K562 (cell line): Measurements from ENCODE around the gene ZBTB20. TPM values are rescaled to one million over a fixed set of nuclear protein-coding genes. Genes with fewer than 3 reads are reported as not detected.
A peak's percentile ranks its signal among the peaks of the same experiment; 100 is the strongest.
"Not testable (repeated sequence)": the region's sequence is repeated elsewhere in the genome, so short reads cannot be mapped to it uniquely, and the experiment has no call there.

ENCODE experiments used
- ATAC-seq: fragments of 200-7000 bp; cut with Tn5 transposase; 3 replicates; pipeline ENCODE4 v1.9.1; 2020; ENCODE audit warnings: moderate library complexity
- BruUV-seq: library from RNA; stranded (reverse); fragments of 400-500 nt; replicated peaks from 2 replicates; lab custom pipeline; 2021; lab: Mats Ljungman, UMichigan
- CTCF ChIA-PET: fragments of 300-600 bp; formaldehyde crosslinking; extraction: SDS; loops from one replicate; lab custom pipeline; 2021; ENCODE audit warnings: low intra/inter-chr PET ratio; lab: Yijun Ruan, JAX
- POLR2A ChIA-PET: fragments of 300-600, 350-650 bp; sonication (Branson Sonifier 250); formaldehyde crosslinking; extraction: SDS; loops from one replicate; lab custom pipeline; 2021; ENCODE audit warnings: antibody characterized with exemption, inconsistent platforms; lab: Yijun Ruan, JAX
- DNase-seq, 4 experiments: peaks; one replicate each; pipeline versions ENCODE4 v3.0.0 to v3.0.0-alpha.2; 2011 to 2018; ENCODE audit warnings: low spot score in 3 of 4, mixed read lengths in 3 of 4; ENCODE audit errors: extremely low read depth in 1 of 4
- FAIRE-seq: peaks from 2 replicates; lab custom pipeline; 2011; peaks lifted over from hg19 to GRCh38; lab: Jason Lieb, UNC
- H2AFZ ChIP-seq: 2 replicates; pipeline ENCODE4 v1.6.0; 2011; ENCODE audit warnings: low read depth, low read length, control low read depth, inconsistent platforms
- H3K27ac ChIP-seq: fragments of 200-600 bp; 3 replicates; pipeline ENCODE4 v1.8.0; 2011; ENCODE audit warnings: low read depth, mild to moderate bottlenecking, control low read depth, inconsistent platforms, low read length, moderate library complexity, mixed read lengths; ENCODE audit errors: extremely low read depth
- H3K27me3 ChIP-seq, 2 experiments: fragments of 300-600 bp in 1 of 2; 2 replicates in 1 of 2; 3 replicates in 1 of 2; pipeline versions ENCODE4 v1.6.0 to v1.8.0; 2011; ENCODE audit warnings: inconsistent platforms in 2 of 2, low read length in 2 of 2, mild to moderate bottlenecking in 1 of 2, mixed read lengths in 1 of 2, moderate library complexity in 1 of 2; ENCODE audit not compliant: control insufficient read depth in 2 of 2, insufficient read depth in 2 of 2
- H3K36me3 ChIP-seq: fragments of 300-600 bp; 3 replicates; pipeline ENCODE4 v1.8.0; 2011; ENCODE audit warnings: mild to moderate bottlenecking, low read length, inconsistent platforms; ENCODE audit not compliant: control insufficient read depth, insufficient read depth
- H3K4me1 ChIP-seq, 2 experiments: fragments of 200-600 bp in 1 of 2; replicated peaks in 1 of 2; 2 replicates in 1 of 2; 3 replicates in 1 of 2; pipeline versions ENCODE4 v1.5.1 to v1.8.0; 2011; ENCODE audit warnings: inconsistent platforms in 2 of 2, low read length in 2 of 2, mild to moderate bottlenecking in 1 of 2, mixed read lengths in 1 of 2, moderate library complexity in 1 of 2; ENCODE audit not compliant: control insufficient read depth in 2 of 2, insufficient read depth in 2 of 2
- H3K4me2 ChIP-seq: 2 replicates; pipeline ENCODE4 v1.6.1; 2011; ENCODE audit warnings: low read length, control low read depth, inconsistent platforms, mixed read lengths; ENCODE audit not compliant: insufficient read depth
- H3K4me3 ChIP-seq: fragments of 200-600 bp; sonication (generic), shearing (Covaris generic); 2 replicates; pipeline ENCODE4 v1.5.1; 2016; ENCODE audit warnings: control low read depth, inconsistent platforms
- H3K79me2 ChIP-seq: fragments of 200-600 bp; 3 replicates; pipeline ENCODE4 v1.8.0; 2011; ENCODE audit warnings: low read length, inconsistent platforms; ENCODE audit not compliant: control insufficient read depth, insufficient read depth
- H3K9ac ChIP-seq, 2 experiments: 2 replicates each; pipeline versions ENCODE4 v1.6.0 to v1.6.1; 2011; ENCODE audit warnings: low read depth in 2 of 2, low read length in 2 of 2, control low read depth in 1 of 2, inconsistent platforms in 1 of 2, mild to moderate bottlenecking in 1 of 2, mixed read lengths in 1 of 2; ENCODE audit not compliant: insufficient read depth in 1 of 2
- H3K9me1 ChIP-seq: one replicate; pipeline ENCODE4 v1.6.0; 2011; ENCODE audit warnings: inconsistent platforms, mild to moderate bottlenecking, low read length, moderate library complexity; ENCODE audit not compliant: control insufficient read depth, insufficient read depth
- H3K9me3 ChIP-seq: replicated peaks from 2 replicates; pipeline ENCODE4 v1.5.1; 2011; ENCODE audit warnings: low read depth, low read length, inconsistent platforms; ENCODE audit not compliant: control insufficient read depth, insufficient read depth
- H4K20me1 ChIP-seq: replicated peaks from 2 replicates; pipeline ENCODE4 v1.6.1; 2011; ENCODE audit warnings: low read length, inconsistent platforms, mixed read lengths; ENCODE audit not compliant: control insufficient read depth, insufficient read depth
- BACH1 ChIP-seq: fragments of 200-800 bp; sonication (Bioruptor generic); IDR thresholded peaks from 2 replicates; pipeline ENCODE4 v1.6.1; 2016; ENCODE audit warnings: missing genetic modification characterization, missing compliant biosample characterization
- JUNB ChIP-seq: fragments of 450-650 bp; formaldehyde crosslinking; conservative IDR thresholded peaks from 2 replicates; pipeline ENCODE4 v1.4.0; 2020; ENCODE audit warnings: mild to moderate bottlenecking
- KDM4B ChIP-seq, 2 experiments: fragments of 450-650 bp in 1 of 2; sonication (generic) in 1 of 2; IDR thresholded peaks; 2 replicates each; pipeline ENCODE4 v1.6.1; 2016 to 2017; ENCODE audit warnings: borderline replicate concordance in 2 of 2, antibody characterized with exemption in 1 of 2, low read depth in 1 of 2, mild to moderate bottlenecking in 1 of 2
- LARP7 ChIP-seq: fragments of 450-650 bp; IDR thresholded peaks from 2 replicates; pipeline ENCODE4 v1.6.1; 2016
- ZNF146 ChIP-seq: IDR thresholded peaks from one replicate; pipeline ENCODE4 v1.6.1; 2018; ENCODE audit warnings: missing compliant biosample characterization; ENCODE audit not compliant: unreplicated experiment
- ZNF449 ChIP-seq: fragments of 250-450 bp; sonication (Bioruptor Pico); IDR thresholded peaks from 2 replicates; pipeline ENCODE4 v1.8.0; 2022; ENCODE audit warnings: moderate library complexity, mild to moderate bottlenecking, inconsistent platforms
- WGBS: fragments of 100-300 bp; shearing (Covaris generic); methylation state at CpG from one replicate; pipeline ENCODE4 v1.1.6; 2016; ENCODE audit warnings: low coverage, mixed read lengths; ENCODE audit not compliant: insufficient coverage; ENCODE audit errors: missing lambda C conversion rate; 5-methylcytosine and 5-hydroxymethylcytosine counted together
- in situ Hi-C: fragments of 300-500 bp; cut with MboI; formaldehyde crosslinking; loops from 4 replicates; pipeline ENCODE4 v1.15.0; 2018; ENCODE audit warnings: inconsistent platforms, mixed read lengths
- intact Hi-C: fragments of 100-400 bp; cut with micrococcal nuclease; formaldehyde crosslinking; loops from 2 replicates; pipeline ENCODE4 v1.14.2; 2022
- polyA plus RNA-seq, 8 experiments: library from polyadenylated mRNA; depleted of rRNA in 4 of 8; stranded (reverse) in 5 of 8; unstranded in 3 of 8; fragments of >200 nt; fragmentation: Nextera tagmentation in 2 of 8; fragmentation: Illumina TruSeq in 1 of 8; extraction: Ambion mirVana in 2 of 8; extraction: Trizol in 1 of 8; gene quantifications; 2 replicates each; pipeline versions ENCODE4 v1.2.1 to v1.2.3, GENCODE V29; 2011 to 2014; ENCODE audit warnings: inconsistent platforms in 1 of 8, missing spikeins in 1 of 8
- total RNA-seq, 7 experiments: library from RNA; depleted of rRNA in 6 of 7; stranded (reverse); fragments of >200 nt in 6 of 7; fragmentation: Illumina TruSeq in 2 of 7; extraction: Trizol in 2 of 7; gene quantifications; 2 replicates each; pipeline versions ENCODE4 v1.2.1 to v1.2.3, GENCODE V29; 2011 to 2021; ENCODE audit warnings: low replicate concordance in 1 of 7

ZBTB20 gene
- total and polyA plus RNA-seq, 9 of the 15 experiments (the other 6 are each of a cell fraction or from before 2014, with no cell fraction given), result 0.17 to 1.7 (median 0.45) TPM

DNA sequence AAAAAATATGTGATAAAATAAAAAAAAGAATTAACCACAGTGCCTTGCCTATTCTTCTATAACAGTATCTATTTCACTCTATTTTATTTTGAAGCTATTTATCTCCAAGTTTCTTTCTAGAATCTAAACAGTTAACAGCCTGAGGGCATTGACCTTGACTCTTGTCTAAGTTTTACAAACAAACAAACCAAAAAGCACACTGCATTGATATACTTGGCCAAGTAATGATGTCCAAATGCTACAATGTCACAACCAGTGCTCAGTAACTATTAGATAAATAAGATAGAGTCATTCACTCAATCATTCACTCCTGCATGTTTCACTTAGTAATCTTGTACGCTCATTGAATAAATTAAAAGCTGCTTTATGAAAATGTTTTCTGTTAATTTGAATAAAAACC is 466.8 kb downstream of the ZBTB20 start (continued):
- TF ChIP-seq ZNF449 (CRISPR knock-in tag) (no peak), LARP7 (no peak), BACH1 (tag) (no peak), KDM4B (IDR thresholded peaks at IDR 0.05; ENCODE audit: borderline replicate concordance in 2 of 2, low read depth in 1 of 2) (no peak), JUNB (CRISPR knock-in tag) (no peak)

DNA sequence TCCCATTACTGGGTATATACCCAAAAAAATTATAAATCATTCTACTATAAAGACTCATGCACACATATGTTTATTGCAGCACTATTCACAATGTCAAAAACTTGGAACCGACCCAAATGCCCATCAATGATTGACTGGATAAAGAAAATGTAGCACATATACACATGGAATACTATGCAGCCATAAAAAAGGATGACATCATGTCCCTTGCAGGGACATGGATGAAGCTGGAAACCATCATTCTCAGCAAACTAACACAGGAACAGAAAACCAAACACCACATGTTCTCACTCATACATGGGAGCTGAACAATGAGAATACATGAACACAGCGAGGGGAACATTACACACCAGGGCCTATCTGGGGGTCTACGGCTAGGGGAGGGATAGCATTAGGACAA is 467.3 kb downstream of the ZBTB20 start:
- H3K4me2 ChIP-seq, H3K9me3 ChIP-seq, H3K27ac ChIP-seq, H3K4me1 ChIP-seq, H4K20me1 ChIP-seq, DNase-seq, H3K9ac ChIP-seq, H2AFZ ChIP-seq, POLR2A ChIA-PET, ATAC-seq, CTCF ChIA-PET, H3K27me3 ChIP-seq, H3K79me2 ChIP-seq, in situ Hi-C loops, intact Hi-C loops, H3K9me1 ChIP-seq, H3K4me3 ChIP-seq, H3K36me3 ChIP-seq, FAIRE-seq, BruUV-seq: not testable (repeated sequence)
- peak; percentile 78 for TF ChIP-seq ZNF146 (CRISPR knock-in tag)
- WGBS, result 28% methylated on average over 3 of the region's 3 CpGs
